GM12872 (cell line): ENCODE data around the gene IFNL2.
"Not testable (repeated sequence)": the region's sequence is repeated elsewhere in the genome, so short reads cannot be mapped to it uniquely, and the experiment has no call there.

Experiments
- CTCF ChIP-seq: IDR thresholded peaks from 3 replicates; pipeline ENCODE4 v1.5.1; 2011; ENCODE audit warnings: low read depth, mild to moderate bottlenecking, low read length, moderate library complexity; ENCODE audit not compliant: insufficient read depth

IFNL2 gene

GRCh38 chr19:39238209-39238608 lies 30.0 kb upstream of the IFNL2 start:
- no peak for TF ChIP-seq CTCF

- no peak for TF ChIP-seq CTCF
These were observed 29.3 kb upstream of the IFNL2 start for GRCh38 chr19:39238944-39239343.

- TF ChIP-seq CTCF = no peak
These were observed 27.8 kb upstream of the IFNL2 start for GRCh38 chr19:39240421-39240820.

GRCh38 chr19:39244410-39245100 lies 23.6 kb upstream of the IFNL2 start, which contains the start of gene IFNL3:
IFNL3 (minus strand) TSS chr19:39245006; CDS start chr19:39244967, 39 bp downstream.
- TF ChIP-seq CTCF = not testable (repeated sequence)

- TF ChIP-seq CTCF = no peak
These were observed 21.1 kb upstream of the IFNL2 start for GRCh38 chr19:39246951-39247669.

GRCh38 chr19:39247701-39248664 lies 20.2 kb upstream of the IFNL2 start:
- TF ChIP-seq CTCF = no peak

GRCh38 chr19:39248806-39249205 lies 19.4 kb upstream of the IFNL2 start, which contains the start of gene IFNL4:
IFNL4 (minus strand) TSS chr19:39248856.
- no peak for TF ChIP-seq CTCF
